GM12865 (cell line): ENCODE measurements around the gene SECISBP2L.
"Not testable (repeated sequence)": the region's sequence is repeated elsewhere in the genome, so short reads cannot be mapped to it uniquely, and the experiment has no call there.

Experiments used
- DNase-seq: peaks from one replicate; pipeline ENCODE4 v3.0.0; 2010; ENCODE audit warnings: low read depth
- H3K4me3 ChIP-seq: 2 replicates; pipeline ENCODE4 v1.5.1; 2011; ENCODE audit warnings: mild to moderate bottlenecking, low read depth, low read length, control low read depth
- CTCF ChIP-seq: IDR thresholded peaks from 2 replicates; pipeline ENCODE4 v1.5.1; 2011; ENCODE audit warnings: low read length, control low read depth, low read depth, inconsistent platforms; ENCODE audit not compliant: insufficient read depth; ENCODE audit errors: missing control alignments

Gene SECISBP2L

GRCh38 chr15:48978638-48979037 lies 67.6 kb downstream of the SECISBP2L start:
- no peak for DNase-seq
- no peak overlapping the region for H3K4me3 ChIP-seq

GRCh38 chr15:48976444-48977088 lies 69.7 kb downstream of the SECISBP2L start:
- no peak overlapping the region for H3K4me3 ChIP-seq
- TF ChIP-seq CTCF = no peak
- no peak for DNase-seq

More at GRCh38 chr15:48978638-48979037, 67.6 kb downstream of the SECISBP2L start:
- TF ChIP-seq CTCF = no peak

- peak; percentile 83 for DNase-seq
- TF ChIP-seq CTCF = peak; percentile 85
- H3K4me3 ChIP-seq = peak overlapping the region; percentile 57
These were observed 70.5 kb downstream of the SECISBP2L start for GRCh38 chr15:48975472-48976419.

GRCh38 chr15:48974882-48975281 lies 71.4 kb downstream of the SECISBP2L start:
- H3K4me3 ChIP-seq = no peak overlapping the region
- no peak for DNase-seq
- TF ChIP-seq CTCF = no peak

- no peak for TF ChIP-seq CTCF
- no peak overlapping the region for H3K4me3 ChIP-seq
- no peak for DNase-seq
These were observed 73.3 kb downstream of the SECISBP2L start for GRCh38 chr15:48972750-48973503.

- not testable (repeated sequence) for H3K4me3 ChIP-seq, DNase-seq
These were observed 75.3 kb downstream of the SECISBP2L start for GRCh38 chr15:48970926-48971325.

- TF ChIP-seq CTCF = no peak
- DNase-seq = no peak
- H3K4me3 ChIP-seq = no peak overlapping the region
These were observed 78.2 kb downstream of the SECISBP2L start for GRCh38 chr15:48968066-48968465.
